ENCODE measurements around the gene L2HGDH. TPM values are rescaled to one million over a fixed set of nuclear protein-coding genes. Genes with fewer than 3 reads are reported as not detected.

Gene L2HGDH
- total and polyA plus RNA-seq, 9 of the 15 experiments (the other 6 are each of a cell fraction or from before 2014, with no cell fraction given) = 1.7 to 16.1 (median 10.5) TPM

- TF ChIP-seq MGA (IDR thresholded peaks at IDR 0.05) = no peak
- TF ChIP-seq TSC22D4 (tag; IDR thresholded peaks at IDR 0.05) = no peak
- TF ChIP-seq ZNF146 (CRISPR knock-in tag; IDR thresholded peaks at IDR 0.05; ENCODE audit: unreplicated experiment) = no peak
- TF ChIP-seq NR3C1 (CRISPR knock-in tag; IDR thresholded peaks at IDR 0.05) = no peak
- TF ChIP-seq SIRT6 (IDR thresholded peaks at IDR 0.05; ENCODE audit: low read depth, low read length) = no peak
- no peak for TF ChIP-seq ARID3A (IDR thresholded peaks at IDR 0.05; ENCODE audit: borderline replicate concordance, low read depth, low read length)
- no peak for TF ChIP-seq STAT5B (CRISPR knock-in tag; IDR thresholded peaks at IDR 0.05)
- peak; percentile 23; the same call in 1 of the 2 replicates for TF ChIP-seq EP400 (IDR thresholded peaks at IDR 0.05)
- TF ChIP-seq ARNT (IDR thresholded peaks at IDR 0.05) = no peak
- TF ChIP-seq ATF3 (IDR thresholded peaks at IDR 0.05) = peak; percentile 41; the same call in 1 of the 2 replicates
- no peak for TF ChIP-seq ATF3 (CRISPR knock-in tag; conservative IDR thresholded peaks at IDR 0.05)
Observed at GRCh38 chr14:50230701-50231474, 81.1 kb downstream of the L2HGDH start (continued).
